SK-N-SH treated with all-trans-retinoic acid at 6 μM for 48 hours (cell line): ENCODE measurements around the gene SEPTIN5.

Experiments used
- ATAC-seq: fragments of 200-7000 bp; cut with Tn5 transposase; 3 replicates; pipeline ENCODE4 v1.9.1; 2020; ENCODE audit warnings: mild to moderate bottlenecking, moderate library complexity
- ARNTL ChIP-seq: fragments of 450-650 bp; formaldehyde crosslinking; IDR thresholded peaks from 2 replicates; pipeline ENCODE4 v1.5.0; 2020; ENCODE audit warnings: low read depth, mild to moderate bottlenecking, moderate library complexity, borderline replicate concordance
- BACH2 ChIP-seq: fragments of 250-450 bp; sonication (Bioruptor Pico); IDR thresholded peaks from 2 replicates; pipeline ENCODE4 v1.9.0; 2021; ENCODE audit warnings: mild to moderate bottlenecking, borderline replicate concordance
- CREB5 ChIP-seq: fragments of 250-450 bp; sonication (Bioruptor Pico); IDR thresholded peaks from 2 replicates; pipeline ENCODE4 v1.5.1; 2020; ENCODE audit warnings: low read depth, mild to moderate bottlenecking, moderate library complexity
- CSDC2 ChIP-seq: fragments of 250-450 bp; sonication (Bioruptor Pico); IDR thresholded peaks from 2 replicates; pipeline ENCODE4 v1.5.0; 2020; ENCODE audit warnings: mild to moderate bottlenecking, moderate library complexity
- CSRNP3 ChIP-seq: fragments of 250-450 bp; sonication (Bioruptor Pico); IDR thresholded peaks from 2 replicates; pipeline ENCODE4 v1.5.1; 2021; ENCODE audit warnings: mild to moderate bottlenecking, moderate library complexity
- GLIS3 ChIP-seq: fragments of 250-450 bp; sonication (Bioruptor Pico); IDR thresholded peaks from 2 replicates; pipeline ENCODE4 v1.5.0; 2020; ENCODE audit warnings: mild to moderate bottlenecking, moderate library complexity
- ISL1 ChIP-seq: fragments of 250-450 bp; sonication (Bioruptor Pico); IDR thresholded peaks from 2 replicates; pipeline ENCODE4 v2.1.2; 2022; ENCODE audit warnings: mild to moderate bottlenecking, moderate library complexity
- OSR1 ChIP-seq: fragments of 250-450 bp; sonication (Bioruptor Pico); IDR thresholded peaks from 2 replicates; pipeline ENCODE4 v1.8.0; 2022; ENCODE audit warnings: moderate library complexity, mild to moderate bottlenecking, inconsistent platforms
- PATZ1 ChIP-seq: fragments of 250-450 bp; sonication (Bioruptor Pico); IDR thresholded peaks from 2 replicates; pipeline ENCODE4 v1.8.0; 2020; ENCODE audit warnings: mild to moderate bottlenecking, moderate library complexity, borderline replicate concordance
- POU6F1 ChIP-seq: fragments of 250-450 bp; sonication (Bioruptor Pico); IDR thresholded peaks from 2 replicates; pipeline ENCODE4 v1.8.0; 2021; ENCODE audit warnings: low read depth, mild to moderate bottlenecking, moderate library complexity, borderline replicate concordance
- PPARA ChIP-seq: fragments of 250-450 bp; sonication (Bioruptor Pico); IDR thresholded peaks from 2 replicates; pipeline ENCODE4 v1.5.0; 2020; ENCODE audit warnings: mild to moderate bottlenecking, borderline replicate concordance
- RARB ChIP-seq: fragments of 250-450 bp; sonication (Bioruptor Pico); IDR thresholded peaks from 2 replicates; pipeline ENCODE4 v1.8.0; 2021; ENCODE audit warnings: mild to moderate bottlenecking, moderate library complexity
- SNAI2 ChIP-seq: fragments of 250-450 bp; sonication (Bioruptor Pico); IDR thresholded peaks from 2 replicates; pipeline ENCODE4 v1.5.0; 2020; ENCODE audit warnings: mild to moderate bottlenecking, moderate library complexity
- TCF4 ChIP-seq: fragments of 250-450 bp; sonication (Bioruptor Pico); IDR thresholded peaks from 2 replicates; pipeline ENCODE4 v1.8.0; 2021; ENCODE audit warnings: mild to moderate bottlenecking, moderate library complexity, borderline replicate concordance
- TOX ChIP-seq: fragments of 250-450 bp; sonication (Bioruptor Pico); IDR thresholded peaks from 2 replicates; pipeline ENCODE4 v1.8.0; 2021; ENCODE audit warnings: mild to moderate bottlenecking, moderate library complexity, borderline replicate concordance
- ZC3H10 ChIP-seq: fragments of 250-450 bp; sonication (Bioruptor Pico); IDR thresholded peaks from 2 replicates; pipeline ENCODE4 v1.5.1; 2021; ENCODE audit warnings: mild to moderate bottlenecking, moderate library complexity
- ZFP3 ChIP-seq: fragments of 250-450 bp; sonication (Bioruptor Pico); IDR thresholded peaks from 2 replicates; pipeline ENCODE4 v1.5.0; 2020; ENCODE audit warnings: mild to moderate bottlenecking, moderate library complexity
- ZFP30 ChIP-seq: fragments of 450-650 bp; formaldehyde crosslinking; IDR thresholded peaks from 2 replicates; pipeline ENCODE4 v1.5.0; 2022; ENCODE audit warnings: mild to moderate bottlenecking, moderate library complexity
- ZNF565 ChIP-seq: fragments of 450-650 bp; formaldehyde crosslinking; conservative IDR thresholded peaks from 2 replicates; pipeline ENCODE4 v1.5.0; 2020; ENCODE audit warnings: low read depth, mild to moderate bottlenecking, moderate library complexity
- ZNF70 ChIP-seq: fragments of 450-650 bp; formaldehyde crosslinking; IDR thresholded peaks from 2 replicates; pipeline ENCODE4 v1.5.0; 2020; ENCODE audit warnings: mild to moderate bottlenecking, moderate library complexity
- ZNF8 ChIP-seq: fragments of 450-650 bp; formaldehyde crosslinking; IDR thresholded peaks from 2 replicates; pipeline ENCODE4 v1.5.0; 2020; ENCODE audit warnings: mild to moderate bottlenecking, moderate library complexity

Gene SEPTIN5

GRCh38 chr22:19709063-19709769 is 5.1 kb upstream of the SEPTIN5 start (continued):
- no peak for TF ChIP-seq CSRNP3 (CRISPR knock-in tag)
- no peak for TF ChIP-seq CSDC2 (CRISPR knock-in tag)
- TF ChIP-seq RARB (CRISPR knock-in tag) = no peak

GRCh38 chr22:19710020-19710768 is 4.1 kb upstream of the SEPTIN5 start:
- no peak for TF ChIP-seq CSRNP3 (CRISPR knock-in tag)
- no peak for TF ChIP-seq PATZ1 (CRISPR knock-in tag)
- TF ChIP-seq PPARA (CRISPR knock-in tag) = no peak
- TF ChIP-seq RARB (CRISPR knock-in tag) = no peak
- TF ChIP-seq GLIS3 (CRISPR knock-in tag) = no peak
- no peak for TF ChIP-seq ZNF70
- no peak for TF ChIP-seq CSDC2 (CRISPR knock-in tag)
- no peak for TF ChIP-seq OSR1
- TF ChIP-seq TOX (CRISPR knock-in tag) = no peak
- no peak for TF ChIP-seq ZNF565 (CRISPR knock-in tag)
- TF ChIP-seq SNAI2 = no peak
- TF ChIP-seq BACH2 (CRISPR knock-in tag) = no peak
- no peak for TF ChIP-seq CREB5 (CRISPR knock-in tag)
- TF ChIP-seq ZFP30 (CRISPR knock-in tag) = no peak
- TF ChIP-seq ARNTL (CRISPR knock-in tag) = no peak
- TF ChIP-seq POU6F1 (CRISPR knock-in tag) = no peak
- no peak for TF ChIP-seq ZC3H10 (CRISPR knock-in tag)
- TF ChIP-seq ZNF8 (CRISPR knock-in tag) = no peak
- TF ChIP-seq TCF4 = no peak
- no peak for ATAC-seq

GRCh38 chr22:19710769-19711106 is 3.6 kb upstream of the SEPTIN5 start:
- no peak for TF ChIP-seq TOX (CRISPR knock-in tag)
- ATAC-seq = no peak

GRCh38 chr22:19713245-19713644 is 1.1 kb upstream of the SEPTIN5 start:
- TF ChIP-seq TOX (CRISPR knock-in tag) (no peak), RARB (CRISPR knock-in tag) (no peak), GLIS3 (CRISPR knock-in tag) (no peak), ZNF8 (CRISPR knock-in tag) (no peak), ZNF70 (no peak), ISL1 (CRISPR knock-in tag) (no peak), ZFP3 (CRISPR knock-in tag) (no peak), CSRNP3 (CRISPR knock-in tag) (no peak)
- TF ChIP-seq, all 23 proteins: peak for 0
- ATAC-seq = no peak
